ENCODE data around the gene SMOC2.

DNA sequence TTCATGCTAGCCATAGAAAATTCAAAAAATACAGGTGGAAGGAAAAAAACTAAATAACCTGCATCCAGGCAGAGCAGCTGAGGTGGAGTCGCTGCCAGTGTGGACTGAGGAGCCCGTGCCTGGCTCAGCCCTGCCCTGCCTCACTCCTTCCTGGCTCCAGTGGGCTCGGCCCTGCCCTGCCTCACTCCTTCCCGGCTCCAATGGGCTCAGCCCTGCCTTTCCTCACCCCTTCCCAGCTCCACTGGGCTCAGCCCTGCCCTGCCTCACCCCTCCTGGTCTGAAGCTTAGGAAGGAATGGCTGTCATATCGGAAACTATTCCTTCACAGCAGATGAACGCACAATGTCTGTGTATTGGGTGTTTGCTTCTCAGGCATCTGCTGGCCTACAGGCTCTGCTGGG, 142.1 kb downstream of the SMOC2 start:
- no peak for TF ChIP-seq CTCF (IDR thresholded peaks at IDR 0.05; ENCODE audit: poor library complexity)
- TF ChIP-seq EZH2 (IDR thresholded peaks at IDR 0.05; ENCODE audit: borderline replicate concordance): no peak
- TF ChIP-seq EZH2phosphoT487 (IDR thresholded peaks at IDR 0.05; ENCODE audit: low read depth, severe bottlenecking, unreplicated experiment): no peak
